GM18867 (cell line): ENCODE measurements around the gene PBX1.

Experiments
- ATAC-seq: cut with Tn5 transposase; IDR thresholded peaks from one replicate; pipeline ENCODE4 v1.9.1; 2021; ENCODE audit warnings: mild to moderate bottlenecking, moderate library complexity; ENCODE audit not compliant: unreplicated experiment

The PBX1 gene

DNA sequence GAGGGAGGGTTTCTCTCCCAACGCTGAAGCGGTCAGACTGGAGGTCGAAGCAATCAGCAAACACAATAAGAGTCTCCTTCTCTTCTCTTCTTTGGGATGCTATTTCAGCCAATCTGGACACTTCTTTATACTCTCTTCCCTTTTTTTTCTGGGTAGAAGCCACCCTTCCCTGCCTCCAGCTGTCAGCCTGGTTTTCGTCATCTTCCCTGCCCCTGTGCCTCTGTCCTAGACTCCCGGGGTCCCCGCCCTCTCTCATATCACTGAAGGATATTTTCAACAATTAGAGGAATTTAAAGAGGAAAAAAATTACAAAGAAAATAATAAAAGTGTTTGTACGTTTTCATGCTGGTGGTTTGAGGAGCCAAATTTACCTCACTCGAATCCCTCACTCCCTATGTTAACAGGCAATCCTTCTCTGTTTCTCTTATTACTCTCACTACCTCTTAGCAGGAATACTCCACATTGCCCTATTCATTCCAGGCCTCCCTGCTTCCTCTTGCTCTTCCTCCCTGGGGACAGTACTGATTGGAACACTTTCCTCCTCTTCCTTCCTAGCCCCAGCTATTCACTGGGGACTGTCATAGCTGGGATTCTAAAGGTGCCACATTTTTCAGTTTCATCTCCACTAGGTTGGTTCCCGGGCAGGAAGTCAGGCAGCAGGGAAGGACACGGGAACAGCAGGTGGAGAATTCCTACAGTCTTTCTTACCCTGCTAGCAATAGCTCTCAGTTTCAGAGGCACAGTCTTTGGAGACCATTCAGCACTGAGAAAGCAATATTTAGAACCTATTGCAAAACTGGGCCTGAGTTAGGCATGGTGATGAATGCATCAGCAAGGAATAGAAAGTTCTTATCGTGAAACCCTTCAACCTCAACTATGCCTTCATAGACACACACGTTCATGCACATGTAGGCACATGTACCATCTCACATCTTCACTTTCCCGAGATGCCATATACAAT lies 288.0 kb downstream of the PBX1 start:
- ATAC-seq, result no peak

DNA sequence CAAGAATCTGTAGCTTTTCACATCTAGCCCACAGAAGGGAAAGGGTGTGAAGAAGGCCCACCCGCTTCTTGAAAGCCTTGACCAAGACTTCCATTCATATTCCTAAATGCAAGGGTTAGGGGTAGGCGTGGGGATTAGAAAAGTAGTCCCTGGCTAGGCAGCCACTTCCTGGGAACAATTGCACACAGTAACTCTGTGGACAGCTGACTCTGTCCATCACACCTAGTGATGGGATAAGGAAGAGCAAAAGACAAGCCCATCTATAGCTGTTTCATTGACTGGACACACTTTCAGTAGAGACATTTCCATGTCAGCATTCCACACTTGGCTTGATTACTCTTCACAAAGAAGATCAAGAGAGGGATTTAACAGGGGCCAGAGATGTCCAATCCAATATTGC lies 294.2 kb downstream of the PBX1 start:
- no peak for ATAC-seq

DNA sequence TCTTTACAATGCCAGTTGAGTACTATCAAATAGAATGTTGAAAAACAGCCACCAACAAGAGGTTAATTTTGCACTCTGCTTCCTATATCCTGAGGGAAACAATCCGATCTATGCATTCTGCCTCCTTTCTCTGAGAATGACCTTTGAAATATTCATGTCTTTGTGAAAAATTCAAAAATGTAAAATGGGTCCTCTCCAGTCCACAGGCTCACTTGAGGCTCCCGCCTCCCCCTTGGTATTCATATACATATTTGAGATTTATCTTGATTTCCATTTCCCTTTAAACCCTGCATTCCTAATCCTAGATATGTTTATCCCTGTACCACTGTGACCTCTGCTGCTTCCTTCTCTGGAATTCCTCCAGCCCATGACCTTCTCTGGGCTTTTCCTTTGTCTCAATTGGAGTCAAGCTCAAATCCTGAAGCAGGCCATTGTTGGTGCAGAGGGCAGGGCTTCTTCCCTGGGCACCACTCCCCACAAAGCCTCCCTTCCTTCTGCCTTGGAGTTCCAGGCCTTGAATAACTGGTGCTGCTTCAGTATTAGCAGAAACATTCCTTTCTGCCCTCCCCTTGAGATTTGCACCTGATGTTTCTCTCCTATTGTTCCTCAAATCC lies 296.8 kb downstream of the PBX1 start:
- ATAC-seq, result no peak

DNA sequence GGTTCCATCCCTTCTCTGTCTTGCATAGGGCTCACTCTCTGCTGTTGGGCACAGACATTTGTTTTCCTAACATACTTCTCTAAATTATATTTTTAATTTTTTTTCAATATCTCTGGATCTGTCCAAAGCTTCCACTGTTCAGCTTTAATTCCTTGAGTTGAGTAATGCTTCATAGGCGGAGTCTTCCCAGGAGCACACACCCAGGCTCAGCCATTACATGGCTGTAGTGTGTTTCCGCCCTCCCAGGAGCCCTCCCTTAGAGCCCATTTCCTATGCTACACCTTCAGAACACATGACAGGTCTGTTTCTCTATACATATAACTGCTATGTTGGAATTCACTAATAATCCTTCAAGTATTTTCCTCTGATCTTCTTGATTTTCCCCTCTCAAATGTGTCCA lies 297.4 kb downstream of the PBX1 start:
- ATAC-seq, result no peak

DNA sequence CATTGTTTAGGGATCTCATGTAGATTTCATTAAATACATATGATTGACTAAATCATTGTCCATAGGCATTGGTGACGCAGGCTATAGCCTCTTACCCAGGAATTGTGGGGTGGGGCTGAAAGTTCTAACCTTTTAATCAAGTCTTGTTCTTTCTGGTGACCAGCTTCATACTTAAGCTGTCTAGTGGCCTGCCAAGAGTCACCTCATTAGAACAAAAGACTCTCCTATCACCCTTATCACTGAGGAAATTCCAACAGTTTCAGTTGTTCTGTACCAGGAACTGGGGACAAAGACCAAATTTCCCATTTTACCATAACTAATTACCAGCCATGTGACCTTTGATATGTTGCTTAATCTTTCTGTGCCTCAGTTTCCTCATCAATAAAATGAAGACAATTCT lies 298.5 kb downstream of the PBX1 start:
- ATAC-seq, result no peak

DNA sequence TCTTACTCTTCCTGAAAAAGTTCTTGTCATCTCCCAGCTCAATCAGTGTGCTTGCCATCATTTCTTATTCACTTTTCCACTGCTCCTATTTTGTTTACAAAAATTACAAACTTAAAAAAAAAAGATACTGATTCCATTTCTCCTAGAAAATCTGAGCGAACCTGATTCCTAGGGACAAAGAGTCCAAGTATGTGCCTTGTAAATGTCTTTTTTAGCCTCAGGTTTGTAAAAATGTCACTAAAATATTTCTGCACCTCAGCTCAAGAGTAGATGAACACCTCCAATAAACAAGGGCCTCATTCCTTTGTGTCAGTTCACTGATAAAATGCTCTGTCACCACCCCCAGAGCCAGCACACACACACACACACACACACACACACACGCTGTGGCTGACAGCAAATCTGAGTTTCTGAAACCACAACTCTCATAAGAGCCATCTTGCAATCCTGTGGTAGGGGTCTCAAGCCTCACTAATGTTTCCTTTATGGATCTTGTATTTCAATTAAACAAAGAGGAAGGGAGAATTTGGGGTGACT lies 299.2 kb downstream of the PBX1 start:
- ATAC-seq, result no peak

DNA sequence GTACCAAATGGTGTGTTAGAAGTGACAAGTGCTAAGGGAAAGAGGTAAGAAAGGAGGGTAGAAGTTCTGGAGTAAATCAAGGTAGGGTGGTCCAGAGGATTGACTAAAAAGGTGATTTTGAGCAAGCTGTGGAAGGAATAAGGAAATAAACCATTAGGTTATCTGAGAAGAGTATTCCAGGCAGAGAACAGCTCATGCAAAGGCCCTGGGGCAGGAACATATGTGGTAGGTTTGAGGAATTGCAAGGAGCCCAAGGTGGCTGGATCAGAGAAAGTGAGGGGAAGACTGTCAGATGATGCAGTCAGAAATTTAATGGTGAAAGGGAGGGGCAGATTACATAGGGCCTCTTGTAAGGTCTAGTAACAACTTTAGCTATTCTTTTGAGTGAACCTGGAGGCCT lies 302.6 kb downstream of the PBX1 start:
- no peak for ATAC-seq

DNA sequence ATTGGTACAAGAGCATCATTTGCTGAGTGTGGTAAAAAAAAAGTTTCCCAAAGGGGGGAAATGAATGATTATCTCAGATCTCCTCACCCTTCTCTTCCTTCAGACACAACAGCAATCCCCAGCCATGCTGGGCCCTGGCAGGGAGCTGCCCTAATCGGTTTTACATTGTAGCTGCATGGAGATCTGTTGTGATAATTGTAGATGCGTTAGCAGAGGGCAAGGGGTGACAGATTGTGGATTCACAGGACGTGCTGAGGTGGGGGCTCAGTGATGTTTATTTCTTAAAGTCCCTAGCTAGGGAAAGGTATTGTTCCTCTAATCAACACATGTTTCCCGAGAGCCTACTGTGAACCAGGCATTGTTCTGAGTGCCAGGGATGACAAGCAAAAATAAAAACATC lies 304.1 kb downstream of the PBX1 start:
- no peak for ATAC-seq

DNA sequence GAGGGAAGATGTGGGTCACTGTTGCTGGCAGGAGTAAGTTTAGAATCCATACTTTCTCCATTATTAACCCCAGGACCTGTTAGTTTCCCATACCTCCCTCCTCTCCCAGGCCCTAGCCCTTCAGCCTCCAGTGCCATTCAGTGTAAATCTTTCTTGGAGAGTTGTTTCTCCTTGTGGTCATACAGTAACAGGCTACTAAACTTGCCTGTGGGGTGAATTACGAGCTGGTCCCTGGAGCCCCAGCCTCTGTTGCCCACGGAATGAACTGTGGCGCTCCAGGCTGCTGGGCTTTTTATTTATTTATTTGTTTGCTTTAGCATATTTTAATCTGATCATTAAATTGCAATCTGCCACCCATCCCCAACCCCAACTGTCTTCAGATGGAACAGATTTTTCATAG lies 305.2 kb downstream of the PBX1 start:
- ATAC-seq, result no peak

DNA sequence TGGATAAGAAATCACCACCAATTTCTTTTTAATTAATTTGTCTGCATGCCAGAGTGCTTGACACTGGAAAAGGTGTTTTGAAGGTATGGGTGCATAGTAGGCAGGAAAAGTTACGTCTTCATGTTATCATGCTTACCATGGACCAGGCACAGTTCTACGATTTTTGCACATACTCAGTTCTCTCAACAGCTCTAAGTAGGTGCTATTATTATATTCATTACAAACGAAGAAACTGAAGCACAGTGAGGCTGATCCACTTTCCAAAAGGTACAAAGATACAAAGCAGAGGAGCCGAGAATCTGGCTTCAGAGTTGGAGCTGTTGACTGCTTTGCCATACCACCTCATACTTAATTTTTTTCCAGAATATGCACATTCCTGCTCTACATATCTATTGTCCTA lies 306.4 kb downstream of the PBX1 start:
- no peak for ATAC-seq

DNA sequence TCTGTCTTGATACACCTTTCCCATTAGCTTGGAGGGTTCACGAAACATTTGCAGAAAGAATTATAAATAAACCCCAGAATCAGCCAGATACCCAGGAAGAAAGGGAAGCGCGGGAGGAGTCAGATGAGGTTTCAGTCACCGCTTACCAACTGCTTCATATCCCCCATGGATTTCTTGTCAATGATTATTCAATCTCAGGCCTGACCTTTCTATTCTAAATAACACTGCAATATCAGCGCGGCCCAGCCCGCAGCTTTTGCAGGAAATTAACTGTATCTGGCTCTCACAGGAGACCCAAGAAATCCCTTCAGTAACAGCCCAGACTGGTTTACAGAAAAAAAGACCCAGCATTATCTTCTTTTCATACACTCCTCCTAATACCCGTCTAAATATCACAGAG lies 308.6 kb downstream of the PBX1 start:
- ATAC-seq, result no peak

DNA sequence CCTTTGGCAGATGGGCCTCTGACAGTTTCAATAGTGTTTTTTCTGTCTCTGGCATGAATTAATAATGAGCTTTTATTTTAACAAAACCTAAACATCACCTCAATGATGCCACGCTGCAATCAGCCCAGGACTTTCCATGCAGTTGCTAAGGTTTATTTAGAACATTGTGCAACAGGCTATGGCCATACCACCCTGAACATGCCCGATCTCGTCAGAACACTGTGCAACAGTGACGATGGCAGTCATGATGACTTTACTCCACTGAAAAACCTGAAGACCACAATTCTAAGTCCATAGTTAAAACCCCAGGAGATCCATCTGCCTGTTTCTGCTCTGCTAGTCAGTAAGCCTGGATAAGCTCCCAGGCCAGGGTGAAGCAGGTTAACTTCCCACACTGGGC lies 310.0 kb downstream of the PBX1 start:
- no peak for ATAC-seq

DNA sequence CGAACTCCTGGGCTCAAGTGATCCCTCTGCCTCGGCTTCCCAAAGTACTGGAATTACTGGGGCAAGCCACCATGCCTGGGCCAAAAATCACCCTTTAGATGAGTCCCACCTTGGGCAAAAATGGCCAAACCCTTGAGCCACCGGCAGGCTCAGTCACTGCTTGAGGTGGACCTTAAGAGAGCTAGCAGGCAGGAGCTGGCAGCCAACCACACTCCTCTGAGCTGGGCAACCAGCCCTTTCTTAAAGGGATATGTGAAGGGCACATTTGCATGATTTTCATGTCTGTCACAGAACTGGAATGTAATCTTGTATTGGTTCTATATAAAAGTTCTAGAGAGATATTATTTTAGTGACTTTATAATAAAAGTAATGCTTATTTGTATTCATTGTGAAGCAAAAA lies 316.5 kb downstream of the PBX1 start:
- no peak for ATAC-seq

DNA sequence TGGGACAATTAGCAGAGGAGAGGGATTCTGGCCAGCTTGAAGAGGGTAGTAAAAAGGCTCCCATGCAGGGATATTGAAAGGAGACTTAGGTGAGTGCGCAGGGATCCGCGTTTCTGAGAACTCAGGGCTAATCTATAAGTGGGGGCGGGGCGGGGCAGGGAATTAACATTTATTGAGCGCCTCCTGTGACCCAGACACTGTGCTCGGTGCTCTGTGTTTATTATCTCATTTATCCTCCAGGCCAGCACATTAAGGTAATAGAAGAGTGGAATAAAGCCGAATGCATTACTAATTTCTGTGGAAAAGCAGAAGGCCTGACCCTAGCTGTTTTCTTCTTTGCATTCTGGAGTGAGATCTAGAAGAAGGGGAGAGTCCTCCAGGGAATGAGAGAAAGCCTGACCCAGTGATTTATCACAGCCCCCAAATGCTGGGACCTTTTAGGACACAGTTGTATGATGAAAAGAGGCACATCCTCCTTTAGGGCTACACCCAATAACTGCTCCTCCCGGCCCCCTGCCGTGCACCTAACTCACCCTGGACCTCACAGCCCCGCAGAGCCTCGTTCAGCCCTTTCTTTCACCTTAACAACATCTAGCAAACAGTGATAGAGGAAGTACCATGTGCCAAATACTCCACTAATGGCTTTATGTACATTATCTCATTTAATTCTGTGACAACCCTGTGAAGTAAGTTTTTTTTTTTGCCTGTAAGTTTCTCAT lies 317.6 kb downstream of the PBX1 start:
- no peak for ATAC-seq

DNA sequence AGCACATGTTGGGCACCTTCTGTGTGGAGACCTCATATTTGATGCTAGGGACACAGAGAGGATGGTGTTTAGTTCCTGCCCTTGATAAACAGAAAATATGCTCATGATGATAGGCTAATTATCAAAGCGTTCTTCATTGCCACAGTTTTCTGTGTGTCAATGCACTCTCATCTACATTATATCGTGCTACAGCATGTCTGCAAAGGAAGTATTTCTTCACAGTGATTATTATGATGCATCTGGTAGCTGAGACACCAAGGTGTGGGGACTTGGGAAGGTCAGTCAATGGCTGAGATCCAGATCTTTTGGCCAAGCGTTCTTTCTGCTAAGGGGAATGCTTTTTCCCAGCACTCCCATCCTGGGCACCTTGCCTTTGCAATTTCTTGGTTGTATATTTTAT lies 321.2 kb downstream of the PBX1 start:
- ATAC-seq, result no peak

DNA sequence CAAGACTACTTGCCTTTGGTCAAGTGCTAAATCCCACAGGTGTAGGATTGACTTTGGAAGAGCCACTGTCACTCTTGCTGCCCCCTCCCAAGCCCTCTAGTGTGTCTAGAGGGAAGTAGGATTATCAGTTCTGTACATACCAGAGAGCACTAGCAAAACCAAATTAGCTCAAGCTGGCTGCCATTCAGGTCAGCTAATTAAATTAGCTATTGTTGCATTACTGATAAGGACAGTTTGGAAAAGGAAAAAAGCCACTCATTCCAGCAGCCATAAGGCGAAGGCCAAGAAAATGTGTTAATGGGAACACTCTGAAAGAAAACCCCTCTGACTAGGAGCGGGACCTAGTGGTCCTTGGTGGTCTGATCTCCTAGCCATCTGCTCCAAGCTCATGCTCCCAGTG lies 321.7 kb downstream of the PBX1 start:
- ATAC-seq, result no peak

DNA sequence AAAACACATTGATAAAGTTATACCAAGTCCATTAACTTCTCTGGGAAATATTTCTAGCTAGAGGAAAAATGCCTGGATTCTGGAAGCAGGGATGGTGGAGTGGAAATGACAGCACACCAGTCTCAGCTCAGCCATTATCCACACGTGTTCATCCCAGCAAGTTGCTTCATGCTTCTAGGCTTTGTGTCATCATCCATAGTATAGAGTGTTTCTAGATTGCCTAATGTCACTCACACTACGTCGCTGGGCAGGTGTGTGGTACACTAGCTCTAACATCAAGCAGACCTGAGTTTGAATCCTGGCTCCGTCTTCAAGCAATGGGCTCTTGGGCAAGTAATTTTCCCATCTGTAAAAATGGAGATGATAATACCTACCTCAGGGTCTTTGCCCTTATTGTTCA lies 326.3 kb downstream of the PBX1 start:
- no peak for ATAC-seq

DNA sequence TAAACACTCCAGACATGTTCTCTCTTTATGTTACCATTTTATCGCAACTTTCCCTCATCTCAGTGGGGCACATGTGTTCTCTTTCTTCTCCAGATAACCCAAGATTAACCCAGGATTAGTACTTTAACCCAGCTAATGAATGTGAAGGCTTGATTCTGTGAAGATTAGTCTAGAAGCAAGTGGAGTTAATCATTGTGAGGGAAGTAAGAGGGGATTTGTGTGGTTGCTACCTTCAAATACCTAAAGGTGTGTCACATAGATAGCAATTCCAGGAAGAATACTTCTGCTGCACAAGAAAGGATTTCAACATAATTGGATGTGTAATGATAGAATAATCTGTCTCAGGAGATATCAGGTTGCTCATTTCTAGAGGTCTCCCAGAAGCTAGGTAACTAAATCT lies 327.1 kb downstream of the PBX1 start:
- no peak for ATAC-seq

DNA sequence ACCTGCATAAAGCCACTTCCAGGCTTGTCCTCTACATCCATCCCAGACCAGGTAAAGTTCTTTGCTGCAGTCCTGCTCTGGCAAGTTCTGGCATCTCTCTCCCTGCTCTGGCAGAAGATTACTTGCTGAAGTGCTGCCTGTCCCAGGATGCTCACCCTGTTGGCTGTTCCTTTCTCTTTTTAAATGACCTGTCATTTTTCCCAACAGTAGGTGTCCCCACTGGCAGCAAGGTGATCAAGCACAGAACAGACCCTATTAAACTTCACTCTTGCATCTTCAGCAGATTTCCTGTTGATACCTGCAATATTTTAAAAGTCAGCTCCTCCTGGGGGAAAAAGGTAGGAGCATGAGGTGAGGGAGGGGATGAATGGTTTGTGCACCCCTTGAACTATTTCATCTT lies 332.6 kb downstream of the PBX1 start:
- ATAC-seq, result no peak

DNA sequence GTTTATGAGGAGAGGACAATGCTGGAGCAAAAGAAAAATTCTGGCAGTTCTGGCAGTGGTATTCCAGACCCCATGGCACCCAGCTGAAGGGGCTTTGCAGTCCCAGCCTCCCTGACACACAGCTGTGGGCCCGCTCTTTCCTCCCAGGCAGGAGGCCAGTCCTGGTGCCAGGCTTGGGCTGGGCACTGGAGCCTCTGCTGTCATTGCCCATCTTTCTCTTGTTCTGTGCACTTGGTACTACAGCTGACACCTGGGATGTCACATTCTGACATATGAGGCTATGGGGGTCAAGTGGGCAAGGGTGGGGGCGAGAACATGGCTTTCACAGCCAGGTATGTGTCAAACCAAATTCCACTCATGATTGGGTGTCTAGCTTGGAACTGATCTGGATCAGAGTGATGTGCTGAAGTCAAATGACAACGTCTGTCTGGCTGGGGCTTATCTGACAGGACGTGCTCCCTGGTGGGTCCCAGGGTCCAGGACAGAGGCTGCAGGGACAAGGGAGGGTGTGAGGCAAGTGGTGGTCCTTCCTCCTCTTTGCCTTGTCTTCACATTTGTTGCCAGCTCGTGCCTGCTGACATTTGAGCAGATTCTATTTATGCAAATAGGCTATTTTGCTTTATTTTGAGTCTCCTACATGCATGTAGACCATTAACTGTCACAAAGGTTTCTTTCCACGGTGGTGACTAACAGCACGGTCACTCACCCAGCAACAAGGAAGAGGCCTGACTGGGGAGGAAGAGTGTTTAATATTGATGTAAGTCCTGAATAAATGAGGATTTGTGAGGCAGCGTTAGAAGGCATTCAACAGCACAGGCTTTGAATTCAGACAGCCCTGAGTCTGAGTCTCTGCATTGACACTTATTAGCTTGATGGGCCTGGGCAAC lies 336.3 kb downstream of the PBX1 start:
- no peak for ATAC-seq

DNA sequence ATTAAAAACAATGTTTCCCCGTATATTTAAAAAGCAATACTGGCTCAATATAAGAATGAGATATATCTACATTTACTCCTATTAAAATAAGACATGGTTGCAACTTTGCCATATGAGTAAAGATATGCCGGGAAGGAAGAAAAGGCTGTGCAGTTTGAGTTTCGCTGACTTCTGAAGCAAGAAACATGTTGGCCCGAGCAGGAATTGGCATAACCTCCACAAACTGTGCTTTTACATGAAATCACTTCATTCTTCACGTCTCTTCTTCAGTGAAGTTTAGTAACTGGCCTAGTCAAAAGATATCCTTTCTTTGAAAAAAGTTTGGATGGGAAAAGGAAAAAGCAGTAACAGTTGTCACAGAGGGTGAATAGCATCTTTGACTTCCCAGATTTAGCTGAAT lies 342.0 kb downstream of the PBX1 start:
- ATAC-seq, result no peak
